Jurkat, Clone E6-1 (cell line): ENCODE data around the gene ABCC8.

ENCODE experiments used
- DNase-seq: peaks from one replicate; pipeline ENCODE4 v3.0.0-alpha.2; 2011; ENCODE audit warnings: low read depth, low spot score
- H3K4me3 ChIP-seq: 2 replicates; pipeline ENCODE4 v1.5.1; 2011; ENCODE audit warnings: mild to moderate bottlenecking, low read length, control low read depth, moderate library complexity

ABCC8 gene

GRCh38 chr11:17343257-17343656 is 133.4 kb downstream of the ABCC8 start:
- no peak for DNase-seq
- no peak overlapping the region for H3K4me3 ChIP-seq
